Measurements from ENCODE around the gene SEPTIN10. TPM values are rescaled to one million over a fixed set of nuclear protein-coding genes. Genes with fewer than 3 reads are reported as not detected.

The SEPTIN10 gene
- total RNA-seq, 1 donor from 2014 or later: 160 TPM

DNA sequence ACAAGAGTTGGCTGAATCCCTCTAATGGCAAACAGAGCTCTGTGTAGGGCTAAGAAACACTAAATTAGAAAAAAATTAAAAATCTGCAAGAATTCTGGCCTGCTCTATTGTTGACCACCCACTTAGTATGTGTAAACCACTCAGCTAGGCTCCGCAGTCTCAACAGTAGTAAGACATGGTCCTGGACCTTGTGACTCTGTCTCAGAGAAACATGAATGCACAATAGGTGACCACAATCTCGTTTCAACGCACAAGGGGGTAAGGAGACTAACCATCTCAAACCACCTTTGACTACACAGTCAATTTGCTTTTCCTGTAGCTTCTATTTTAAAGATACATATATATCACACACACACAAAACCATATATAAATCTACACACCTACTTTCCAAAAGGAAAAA is 16.5 kb downstream of the SEPTIN10 start:
- Histone ChIP-seq H4K20me1 (ENCODE audit: low read depth) (peaks cover 46% of the 10 kb centered on the region), H2AFZ (replicated peaks) (no peak overlapping the region), H3K27me3 (no peaks in the 10 kb centered on the region), H3K9ac (no peak overlapping the region), H3F3A (ENCODE audit: low read depth) (peaks cover 12% of the 10 kb centered on the region), H3K27ac (no peak overlapping the region), H3K36me3 (no peaks in the 10 kb centered on the region), H3K4me2 (no peak overlapping the region), H3K4me1 (peaks cover 19% of the 10 kb centered on the region), H3K9me3 (ENCODE audit: low read depth) (no peaks in the 10 kb centered on the region), H3K79me2 (ENCODE audit: low read depth) (peaks cover 100% of the 10 kb centered on the region), H3K4me3 (no peak overlapping the region)
- Mint-ChIP-seq H3K36me3 (peaks cover 21% of the 10 kb centered on the region), H3K4me3 (no peak overlapping the region), H3K4me1 (peaks cover 23% of the 10 kb centered on the region), H3K27me3 (ENCODE audit: insufficient read depth, low read depth) (no peaks in the 10 kb centered on the region), H3K27ac (no peak overlapping the region), H3K9me3 (peaks cover 5% of the 10 kb centered on the region)
- DNase-seq (ENCODE audit: low spot score): no peak
- TF ChIP-seq, protein P1, sequence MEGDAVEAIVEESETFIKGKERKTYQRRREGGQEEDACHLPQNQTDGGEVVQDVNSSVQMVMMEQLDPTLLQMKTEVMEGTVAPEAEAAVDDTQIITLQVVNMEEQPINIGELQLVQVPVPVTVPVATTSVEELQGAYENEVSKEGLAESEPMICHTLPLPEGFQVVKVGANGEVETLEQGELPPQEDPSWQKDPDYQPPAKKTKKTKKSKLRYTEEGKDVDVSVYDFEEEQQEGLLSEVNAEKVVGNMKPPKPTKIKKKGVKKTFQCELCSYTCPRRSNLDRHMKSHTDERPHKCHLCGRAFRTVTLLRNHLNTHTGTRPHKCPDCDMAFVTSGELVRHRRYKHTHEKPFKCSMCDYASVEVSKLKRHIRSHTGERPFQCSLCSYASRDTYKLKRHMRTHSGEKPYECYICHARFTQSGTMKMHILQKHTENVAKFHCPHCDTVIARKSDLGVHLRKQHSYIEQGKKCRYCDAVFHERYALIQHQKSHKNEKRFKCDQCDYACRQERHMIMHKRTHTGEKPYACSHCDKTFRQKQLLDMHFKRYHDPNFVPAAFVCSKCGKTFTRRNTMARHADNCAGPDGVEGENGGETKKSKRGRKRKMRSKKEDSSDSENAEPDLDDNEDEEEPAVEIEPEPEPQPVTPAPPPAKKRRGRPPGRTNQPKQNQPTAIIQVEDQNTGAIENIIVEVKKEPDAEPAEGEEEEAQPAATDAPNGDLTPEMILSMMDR (IDR thresholded peaks at IDR 0.05): no peak
- TF ChIP-seq EZH2 (IDR thresholded peaks at IDR 0.05) (no peak), EZH2phosphoT487 (IDR thresholded peaks at IDR 0.05) (no peak)

DNA sequence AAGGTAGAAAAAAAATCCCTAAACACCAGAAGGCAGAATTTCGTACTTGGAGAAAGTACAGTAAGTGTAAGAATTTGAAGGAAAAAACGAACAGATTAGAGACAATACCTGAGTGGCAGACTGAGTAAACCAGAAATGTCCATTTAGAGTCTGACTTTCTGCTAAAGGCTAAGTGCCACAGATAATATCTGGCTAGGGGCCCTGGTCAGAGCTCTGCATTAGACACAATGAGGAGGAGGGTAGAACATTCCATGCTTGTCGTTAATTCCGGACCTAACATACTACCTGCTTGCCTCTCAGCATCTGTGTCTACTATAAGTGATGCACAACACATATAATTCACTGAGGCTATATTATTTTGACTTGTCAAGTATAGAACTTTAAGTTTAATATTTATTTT is 18.1 kb downstream of the SEPTIN10 start:
- no peak overlapping the region for H3K4me3 Mint-ChIP-seq
- Histone ChIP-seq H3K4me1 (peaks cover 5% of the 10 kb centered on the region), H3K79me2 (ENCODE audit: low read depth) (peaks cover 100% of the 10 kb centered on the region), H3F3A (ENCODE audit: low read depth) (no peaks in the 10 kb centered on the region), H2AFZ (replicated peaks) (no peak overlapping the region), H3K27me3 (no peaks in the 10 kb centered on the region), H3K27ac (no peak overlapping the region), H3K36me3 (no peaks in the 10 kb centered on the region), H3K9ac (no peak overlapping the region), H4K20me1 (ENCODE audit: low read depth) (peaks cover 30% of the 10 kb centered on the region), H3K4me2 (no peak overlapping the region), H3K4me3 (no peak overlapping the region), H3K9me3 (ENCODE audit: low read depth) (no peaks in the 10 kb centered on the region)
- H3K9me3 Mint-ChIP-seq: no peaks in the 10 kb centered on the region
- H3K27ac Mint-ChIP-seq: no peak overlapping the region
- DNase-seq (ENCODE audit: low spot score): no peak
- no peaks in the 10 kb centered on the region for H3K27me3 Mint-ChIP-seq (ENCODE audit: insufficient read depth, low read depth)
- TF ChIP-seq EZH2 (IDR thresholded peaks at IDR 0.05): no peak
- TF ChIP-seq EZH2phosphoT487 (IDR thresholded peaks at IDR 0.05): no peak
- TF ChIP-seq, protein P1 (IDR thresholded peaks at IDR 0.05): no peak
- H3K36me3 Mint-ChIP-seq: peaks cover 19% of the 10 kb centered on the region
- H3K4me1 Mint-ChIP-seq: peaks cover 11% of the 10 kb centered on the region

DNA sequence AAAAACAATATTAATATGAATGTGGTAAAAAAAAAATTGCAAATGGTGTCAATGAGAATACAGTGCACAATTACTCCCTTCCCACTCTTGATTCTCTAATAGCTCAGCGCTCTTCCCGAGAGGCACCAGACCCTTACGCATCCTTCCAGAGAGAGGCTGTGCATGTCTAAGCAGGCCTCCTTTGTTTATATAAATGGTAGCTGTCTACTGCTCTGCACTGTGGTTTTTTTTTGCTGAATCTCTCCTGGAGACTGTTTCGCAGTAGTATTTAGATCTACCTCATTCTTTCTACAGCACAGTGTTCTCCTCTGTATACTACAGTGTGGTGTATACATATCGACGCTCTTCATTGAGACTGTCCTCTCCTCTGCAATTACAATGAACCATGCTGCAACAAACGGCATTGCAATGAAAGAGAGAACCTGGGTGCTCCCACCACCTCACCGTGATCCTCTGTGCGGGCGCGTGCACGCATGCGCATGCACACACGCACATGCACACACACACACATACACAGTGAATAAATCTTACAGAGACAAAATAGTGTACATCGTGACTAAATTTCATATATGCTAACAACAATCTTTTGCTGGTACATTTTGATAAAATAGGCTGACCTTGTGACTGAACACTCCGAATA is 19.4 kb downstream of the SEPTIN10 start:
- H3K36me3 Mint-ChIP-seq: peaks cover 18% of the 10 kb centered on the region
- TF ChIP-seq EZH2 (IDR thresholded peaks at IDR 0.05) (no peak), EZH2phosphoT487 (IDR thresholded peaks at IDR 0.05) (no peak)
- TF ChIP-seq, protein P1 (IDR thresholded peaks at IDR 0.05): no peak
- Histone ChIP-seq H3K79me2 (ENCODE audit: low read depth) (peaks cover 94% of the 10 kb centered on the region), H3K4me2 (no peak overlapping the region), H3F3A (ENCODE audit: low read depth) (no peaks in the 10 kb centered on the region), H3K9ac (no peak overlapping the region), H2AFZ (replicated peaks) (no peak overlapping the region), H3K9me3 (ENCODE audit: low read depth) (no peaks in the 10 kb centered on the region), H3K36me3 (no peaks in the 10 kb centered on the region), H3K27me3 (no peaks in the 10 kb centered on the region), H4K20me1 (ENCODE audit: low read depth) (peaks cover 25% of the 10 kb centered on the region), H3K4me1 (no peaks in the 10 kb centered on the region), H3K4me3 (no peak overlapping the region), H3K27ac (no peak overlapping the region)
- H3K4me1 Mint-ChIP-seq: peaks cover 11% of the 10 kb centered on the region
- H3K4me3 Mint-ChIP-seq: no peak overlapping the region
- H3K27me3 Mint-ChIP-seq (ENCODE audit: insufficient read depth, low read depth): no peaks in the 10 kb centered on the region
- no peak overlapping the region for H3K27ac Mint-ChIP-seq
- no peak for DNase-seq (ENCODE audit: low spot score)
- H3K9me3 Mint-ChIP-seq: no peaks in the 10 kb centered on the region

Data from neural progenitor cell (in vitro differentiated cells).